GM19035 (cell line): ENCODE results near the gene COA6.

Experiments used
- ATAC-seq: cut with Tn5 transposase; IDR thresholded peaks from one replicate; pipeline ENCODE4 v1.9.1; 2021; ENCODE audit not compliant: unreplicated experiment

COA6 gene

DNA sequence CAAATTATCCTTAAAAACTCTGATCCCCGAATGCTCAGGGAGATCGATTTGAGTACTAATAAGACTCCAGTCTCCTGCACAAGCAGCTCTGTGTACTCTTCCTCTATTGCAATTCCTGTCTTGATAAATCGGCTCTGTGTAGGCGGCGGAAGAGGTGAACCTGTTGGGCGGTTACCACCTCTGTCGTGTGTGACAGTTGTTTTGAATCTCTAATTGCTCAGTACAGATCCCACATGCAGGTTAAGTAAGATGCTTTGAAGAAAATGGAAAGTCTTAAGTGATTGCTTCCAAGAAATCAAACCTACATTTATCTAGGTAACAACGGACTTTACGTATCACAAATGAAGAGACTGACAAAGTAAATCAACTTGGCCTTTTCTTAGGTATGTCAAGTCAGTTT lies 35.5 kb downstream of the COA6 start:
- no peak for ATAC-seq

DNA sequence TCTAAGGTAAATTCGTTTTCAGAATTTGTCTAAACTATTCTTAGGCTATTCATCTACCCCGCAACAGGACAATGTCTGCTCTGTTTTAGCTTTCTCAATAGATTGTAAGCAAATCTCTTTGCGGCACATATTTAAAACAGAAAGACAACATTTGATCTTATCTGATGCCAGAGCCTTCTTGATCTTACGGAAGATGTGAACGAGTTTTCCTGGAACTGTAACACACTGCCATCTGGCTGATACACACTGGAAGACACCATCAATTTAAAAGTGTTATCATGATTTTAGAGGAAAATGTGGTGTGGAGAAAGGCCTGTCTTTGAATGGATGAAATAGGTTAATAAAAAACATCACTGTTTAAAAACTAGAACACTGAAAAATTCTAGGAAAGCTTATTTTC lies 36.1 kb downstream of the COA6 start:
- no peak for ATAC-seq

DNA sequence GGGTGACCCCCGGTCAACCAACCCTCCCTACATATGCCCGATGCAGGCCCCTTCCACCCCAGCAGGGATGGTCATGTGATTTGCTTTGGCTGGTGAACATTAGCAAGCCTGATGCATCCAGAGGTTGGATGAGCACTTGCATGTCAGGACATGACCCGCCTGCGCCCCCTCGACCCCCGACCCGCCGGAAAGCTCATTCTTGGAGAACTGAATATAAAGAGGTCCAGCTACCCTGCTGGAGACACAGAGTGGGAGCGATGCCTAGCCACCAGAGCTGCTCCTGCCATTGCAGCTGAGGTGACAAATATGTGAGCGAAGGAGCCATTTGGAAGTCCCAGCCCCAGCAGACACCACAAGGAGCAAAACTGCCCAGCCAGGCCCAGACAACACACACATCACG lies 39.6 kb downstream of the COA6 start:
- ATAC-seq = no peak

DNA sequence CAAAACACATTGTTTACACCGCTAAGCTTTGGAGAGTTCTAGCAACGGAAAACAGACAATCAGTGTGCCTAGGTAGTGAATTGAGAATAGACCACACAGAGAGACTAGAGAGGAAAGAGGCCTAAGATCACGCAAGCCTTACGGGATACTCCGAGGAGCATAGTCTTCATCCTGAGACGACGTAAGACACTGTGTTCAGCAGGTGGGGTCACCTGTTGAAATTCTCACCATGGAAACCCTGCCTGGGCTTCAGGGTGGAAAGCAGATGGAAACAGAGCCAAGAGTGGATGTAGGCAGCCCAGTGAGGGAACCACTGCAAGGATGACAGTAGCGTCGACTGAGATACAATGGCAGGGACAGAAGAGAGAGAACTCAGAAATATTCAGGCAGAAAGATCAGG lies 40.2 kb downstream of the COA6 start:
- no peak for ATAC-seq

DNA sequence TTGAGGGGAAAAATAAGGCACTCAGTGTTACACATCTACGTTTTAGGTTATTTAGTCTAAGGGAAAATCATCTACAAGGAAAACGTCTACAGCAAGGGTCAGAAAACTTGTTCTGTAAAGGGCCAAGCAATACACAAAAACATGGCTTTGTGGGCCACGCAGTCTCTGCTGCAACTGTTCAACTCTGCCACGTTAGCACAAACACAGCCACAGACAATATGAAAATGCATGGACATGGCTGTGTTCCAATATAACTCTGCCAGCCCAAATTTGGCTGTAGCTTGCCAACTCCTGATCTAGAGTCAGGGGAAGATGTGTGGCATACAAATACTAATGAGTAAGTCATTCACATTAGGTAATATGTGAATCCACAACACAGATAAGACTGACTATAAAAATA lies 40.7 kb downstream of the COA6 start:
- no peak for ATAC-seq

DNA sequence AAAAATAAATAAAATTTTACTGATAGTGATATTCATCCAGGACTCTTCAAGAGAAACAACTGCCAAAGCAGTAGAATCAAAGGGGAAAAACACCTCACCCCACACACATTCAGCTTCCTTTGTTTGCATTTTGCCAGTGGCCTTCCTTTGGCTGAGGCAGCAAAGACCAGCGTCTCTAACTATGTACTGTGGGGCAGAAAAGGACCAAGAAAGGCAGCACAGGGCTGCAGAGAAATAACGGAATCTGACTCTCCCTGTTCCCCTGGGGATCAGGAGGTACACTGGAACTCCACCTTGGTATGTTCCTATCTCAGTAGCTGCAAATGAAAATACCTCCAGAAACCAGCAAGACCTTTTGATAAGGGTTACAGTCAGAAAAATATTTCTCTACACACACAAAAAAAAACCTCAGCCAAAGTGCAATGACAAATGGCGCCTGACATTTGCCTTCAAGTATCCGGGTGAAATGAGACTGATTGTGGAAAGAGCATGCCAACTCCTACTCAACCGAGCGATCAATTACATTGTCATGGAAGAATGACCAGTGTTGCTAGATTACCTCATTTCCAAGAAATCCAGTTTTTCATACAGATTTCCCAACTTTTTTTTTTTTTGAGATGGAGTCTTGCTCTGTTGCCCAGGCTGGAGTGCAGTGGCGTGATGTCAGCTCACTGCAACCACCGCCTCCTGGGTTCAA lies 54.8 kb downstream of the COA6 start:
- no peak for ATAC-seq

DNA sequence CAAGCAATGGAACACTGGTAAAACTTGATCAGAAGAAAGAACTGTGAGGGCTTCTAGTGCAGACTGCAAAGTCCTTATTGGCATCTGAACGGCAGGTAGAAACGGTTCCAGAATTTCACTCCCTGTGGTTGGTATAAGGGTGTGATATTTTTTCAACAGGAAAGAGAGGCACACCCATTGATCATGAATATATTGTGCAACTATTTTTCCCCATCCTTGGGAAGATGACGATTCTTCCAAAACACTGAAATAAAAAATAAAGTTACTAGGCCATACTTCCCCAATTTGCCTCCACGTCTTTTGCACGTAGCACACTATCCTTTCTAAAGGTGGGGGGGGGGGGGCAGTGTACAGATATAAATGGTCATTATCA lies 56.2 kb downstream of the COA6 start:
- ATAC-seq = no peak

DNA sequence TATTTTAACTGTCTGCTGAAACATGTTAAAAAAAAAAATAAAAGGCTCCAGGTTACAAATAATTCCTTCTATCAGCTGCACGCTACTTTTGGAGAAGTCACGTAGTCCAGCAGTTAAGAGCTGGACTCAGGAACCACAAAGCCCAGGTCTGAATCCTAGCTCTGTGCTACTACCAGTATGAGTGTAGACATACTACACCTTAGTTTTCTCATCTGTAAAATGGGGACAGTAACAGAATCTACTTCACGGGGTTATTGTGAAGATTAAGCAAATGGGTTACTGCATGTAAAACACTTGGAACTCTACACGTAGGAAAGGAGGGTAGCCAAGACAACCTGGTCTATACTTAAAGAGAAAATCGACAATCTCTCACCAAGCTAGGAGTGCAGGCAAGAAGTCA lies 57.4 kb downstream of the COA6 start:
- no peak for ATAC-seq

DNA sequence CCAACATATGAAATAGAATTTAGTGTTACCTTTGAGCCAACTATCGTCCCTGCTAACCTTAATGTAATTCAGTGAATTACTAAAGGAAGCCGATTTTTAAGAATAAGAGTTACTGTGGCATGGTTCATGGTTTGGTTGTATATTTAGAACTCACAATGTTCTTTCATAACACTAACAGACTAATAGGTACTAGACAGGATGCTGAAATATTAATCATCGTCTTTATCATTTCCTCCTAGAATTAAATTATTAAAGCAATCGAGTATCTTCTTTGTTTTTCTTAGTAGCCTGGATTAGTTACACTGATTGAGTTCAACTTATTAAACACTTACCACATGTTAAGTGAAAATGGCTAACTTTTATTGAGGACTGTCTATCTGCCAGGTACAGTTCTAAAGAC lies 58.0 kb downstream of the COA6 start:
- no peak for ATAC-seq

DNA sequence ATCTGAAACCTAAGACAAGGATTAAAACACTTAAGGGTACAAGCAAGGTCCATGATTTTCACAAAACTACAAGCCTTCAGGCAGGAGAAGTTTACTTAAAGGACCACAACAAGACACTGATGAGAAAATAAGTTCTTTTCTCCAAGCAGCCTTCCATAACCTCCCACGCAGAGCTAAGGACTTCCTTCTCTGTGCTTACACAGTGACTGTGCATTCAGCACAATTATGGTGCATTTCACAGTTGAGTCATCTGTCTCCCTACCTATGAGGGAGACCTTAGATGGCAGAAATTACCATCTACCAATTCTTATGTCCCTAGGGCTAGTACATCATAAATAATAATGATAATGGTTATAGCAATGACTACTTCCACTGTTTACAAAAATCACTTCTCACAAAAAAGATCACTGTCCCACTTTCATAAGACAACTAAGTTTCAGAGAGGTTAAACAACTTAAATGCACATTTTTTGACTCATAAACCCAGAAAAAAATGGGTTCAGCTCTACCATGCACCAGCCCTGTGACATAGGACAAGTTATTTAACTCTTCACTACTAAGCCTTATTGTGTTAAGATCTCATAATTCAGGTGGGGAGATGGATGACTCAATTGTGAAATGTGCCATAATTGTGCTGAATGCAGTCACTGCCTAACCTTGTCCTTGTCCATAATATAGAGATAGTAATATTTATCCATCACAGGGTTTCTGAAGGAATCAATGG lies 60.5 kb downstream of the COA6 start:
- no peak for ATAC-seq
